ENCODE data around the gene RPA3.

DNA sequence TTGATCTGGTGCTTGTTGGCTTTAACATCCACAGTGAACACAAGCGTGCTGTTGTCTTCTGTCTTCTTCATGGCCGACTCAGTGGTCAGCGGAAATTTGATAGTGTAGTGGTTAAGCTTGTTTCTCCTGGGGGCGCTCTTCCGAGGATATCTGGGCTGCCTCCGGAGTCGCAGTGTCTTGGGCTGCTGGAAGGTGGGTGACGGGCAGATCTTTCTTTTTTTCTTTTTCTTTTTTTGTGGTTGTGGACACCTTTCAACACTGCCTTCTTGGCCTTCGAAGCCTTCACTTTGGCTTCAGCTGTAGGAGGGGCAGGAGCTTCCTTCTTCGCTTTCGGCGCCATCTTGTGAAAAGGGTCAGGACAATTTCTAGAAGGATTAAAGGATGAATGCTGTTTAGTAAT lies 23.8 kb upstream of the RPA3 start:
- TF ChIP-seq, protein P1, sequence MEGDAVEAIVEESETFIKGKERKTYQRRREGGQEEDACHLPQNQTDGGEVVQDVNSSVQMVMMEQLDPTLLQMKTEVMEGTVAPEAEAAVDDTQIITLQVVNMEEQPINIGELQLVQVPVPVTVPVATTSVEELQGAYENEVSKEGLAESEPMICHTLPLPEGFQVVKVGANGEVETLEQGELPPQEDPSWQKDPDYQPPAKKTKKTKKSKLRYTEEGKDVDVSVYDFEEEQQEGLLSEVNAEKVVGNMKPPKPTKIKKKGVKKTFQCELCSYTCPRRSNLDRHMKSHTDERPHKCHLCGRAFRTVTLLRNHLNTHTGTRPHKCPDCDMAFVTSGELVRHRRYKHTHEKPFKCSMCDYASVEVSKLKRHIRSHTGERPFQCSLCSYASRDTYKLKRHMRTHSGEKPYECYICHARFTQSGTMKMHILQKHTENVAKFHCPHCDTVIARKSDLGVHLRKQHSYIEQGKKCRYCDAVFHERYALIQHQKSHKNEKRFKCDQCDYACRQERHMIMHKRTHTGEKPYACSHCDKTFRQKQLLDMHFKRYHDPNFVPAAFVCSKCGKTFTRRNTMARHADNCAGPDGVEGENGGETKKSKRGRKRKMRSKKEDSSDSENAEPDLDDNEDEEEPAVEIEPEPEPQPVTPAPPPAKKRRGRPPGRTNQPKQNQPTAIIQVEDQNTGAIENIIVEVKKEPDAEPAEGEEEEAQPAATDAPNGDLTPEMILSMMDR (IDR thresholded peaks at IDR 0.05; ENCODE audit: low read depth, low read length) = no peak
- TF ChIP-seq EZH2phosphoT487 (IDR thresholded peaks at IDR 0.05; ENCODE audit: low read depth) = no peak

Data from OCI-LY3 (cell line).